Measurements from ENCODE around the gene FYTTD1. TPM values are rescaled to one million over a fixed set of nuclear protein-coding genes. Genes with fewer than 3 reads are reported as not detected.
"Not testable (repeated sequence)": the region's sequence is repeated elsewhere in the genome, so short reads cannot be mapped to it uniquely, and the experiment has no call there.

Gene FYTTD1, protein sequence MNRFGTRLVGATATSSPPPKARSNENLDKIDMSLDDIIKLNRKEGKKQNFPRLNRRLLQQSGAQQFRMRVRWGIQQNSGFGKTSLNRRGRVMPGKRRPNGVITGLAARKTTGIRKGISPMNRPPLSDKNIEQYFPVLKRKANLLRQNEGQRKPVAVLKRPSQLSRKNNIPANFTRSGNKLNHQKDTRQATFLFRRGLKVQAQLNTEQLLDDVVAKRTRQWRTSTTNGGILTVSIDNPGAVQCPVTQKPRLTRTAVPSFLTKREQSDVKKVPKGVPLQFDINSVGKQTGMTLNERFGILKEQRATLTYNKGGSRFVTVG
- 69.8 and 90.5 TPM in 2 replicates for total RNA-seq

DNA sequence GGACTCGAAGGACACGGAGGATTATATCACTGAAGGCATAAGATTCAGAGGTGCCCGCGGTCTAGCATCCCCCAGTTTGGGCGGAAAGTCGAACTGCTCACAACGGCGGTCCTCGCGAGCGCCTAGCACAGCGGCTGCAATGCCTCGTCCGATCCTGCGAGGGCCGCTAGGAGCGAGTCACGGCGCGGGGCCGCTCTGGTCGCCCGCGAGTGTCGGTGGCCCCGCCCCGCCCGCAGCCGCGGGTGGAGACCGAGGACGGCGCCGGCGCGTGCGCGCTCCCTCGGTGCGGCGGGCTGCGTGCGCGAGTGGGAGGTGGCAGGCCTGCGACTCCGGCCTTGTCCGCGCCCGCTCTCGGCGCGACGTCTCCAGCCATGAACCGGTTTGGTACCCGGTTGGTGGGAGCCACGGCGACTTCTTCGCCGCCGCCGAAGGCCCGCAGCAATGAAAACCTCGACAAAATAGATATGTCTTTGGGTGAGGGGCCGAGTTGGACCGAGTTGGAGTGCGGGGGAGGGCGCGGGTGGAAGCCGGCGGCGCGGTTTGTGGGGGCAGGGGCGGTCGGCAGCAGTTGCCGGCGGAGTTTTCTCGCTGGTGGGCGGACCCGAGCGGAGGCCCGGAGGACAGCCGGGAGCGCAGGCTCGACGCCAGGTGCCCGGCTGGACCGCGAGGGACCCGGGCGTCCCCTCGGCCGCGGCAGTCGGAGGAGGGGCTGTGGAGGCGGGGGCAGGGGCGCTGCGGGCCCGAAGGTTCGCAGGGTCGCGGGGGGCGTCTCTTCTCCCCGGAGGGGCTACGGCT, at the start of gene FYTTD1:
FYTTD1 (plus strand) TSS at position 283 of the 795 bp plus-strand sequence; CDS start at position 372, 89 bp downstream.
- DNase-seq (ENCODE audit: low read depth) = peak; percentile 52

DNA sequence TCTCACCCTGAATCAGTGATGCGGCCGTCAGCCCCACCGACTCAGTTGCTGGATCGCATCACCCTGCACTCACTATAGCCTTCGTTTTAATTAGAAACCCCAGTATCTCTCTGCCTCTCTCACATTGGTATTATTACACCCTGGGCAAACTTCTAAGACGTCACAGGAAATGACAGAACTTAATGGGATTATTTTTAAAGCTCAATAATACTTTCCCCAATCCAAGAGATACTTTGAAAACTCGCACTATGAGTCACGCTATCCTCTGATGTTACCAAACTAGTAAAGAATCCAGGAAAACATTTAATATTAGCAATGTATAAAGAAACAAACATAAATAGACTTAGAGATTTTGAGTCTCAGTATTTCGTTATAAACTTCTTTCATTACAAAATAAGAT, 49.6 kb upstream of the FYTTD1 start:
- no peak for DNase-seq (ENCODE audit: low read depth)

DNA sequence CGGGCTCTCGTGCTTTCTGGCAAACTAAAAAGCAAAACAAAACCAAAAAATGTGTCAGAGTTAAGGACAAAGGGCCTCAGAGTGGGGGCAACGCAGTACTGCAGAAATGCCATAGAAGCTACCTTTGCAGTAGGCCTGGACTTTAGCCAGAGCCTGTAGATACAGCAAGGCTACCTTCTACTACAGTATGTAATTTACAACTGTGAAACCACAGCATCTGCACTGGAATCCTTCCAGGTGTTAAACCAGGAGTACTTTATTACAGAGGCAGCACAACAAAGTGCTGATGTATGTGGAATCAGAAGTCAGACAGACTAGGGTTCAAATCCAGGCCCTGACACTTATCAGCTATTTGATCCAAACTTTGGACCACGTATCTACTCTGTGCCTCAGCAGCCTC, 47.8 kb upstream of the FYTTD1 start:
- no peak for DNase-seq (ENCODE audit: low read depth)

DNA sequence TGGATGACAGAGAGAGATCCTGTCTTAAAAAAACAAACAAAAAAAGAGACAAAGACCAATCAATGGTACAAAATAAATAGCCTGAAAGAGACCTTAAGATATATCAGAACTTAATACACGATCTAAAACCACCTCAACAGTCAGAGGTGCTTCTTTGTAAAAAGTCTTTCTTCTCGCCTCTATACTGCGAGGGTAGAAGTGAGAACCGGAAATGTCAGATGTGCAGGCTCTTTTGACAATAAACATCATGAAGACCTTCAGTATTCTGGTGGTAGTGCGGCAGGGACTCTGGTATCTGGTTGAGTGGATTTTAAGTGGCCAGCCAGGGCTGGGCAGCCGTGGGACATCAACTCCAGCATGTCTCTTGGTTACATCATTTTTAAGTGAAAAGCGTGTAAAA, 43.0 kb upstream of the FYTTD1 start:
- no peak for DNase-seq (ENCODE audit: low read depth)

DNA sequence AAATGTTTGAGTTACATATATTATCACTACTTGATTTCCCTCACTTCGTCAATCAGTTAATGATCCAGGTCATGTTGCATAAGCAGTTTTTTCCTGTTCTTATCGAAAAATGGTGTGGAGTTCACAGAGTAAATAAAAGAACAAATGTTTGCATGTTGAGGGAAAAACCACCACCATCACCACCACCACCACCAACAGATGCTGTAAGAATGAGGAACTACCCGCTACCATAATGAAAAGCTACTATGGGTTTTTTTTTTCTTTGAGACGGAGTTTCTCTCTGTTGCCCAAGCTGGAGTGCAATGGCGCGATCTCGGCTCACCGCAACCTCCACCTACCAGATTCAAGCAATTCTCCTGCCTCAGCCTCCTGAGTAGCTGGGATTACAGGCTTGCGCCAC, 40.5 kb upstream of the FYTTD1 start:
- no peak for DNase-seq (ENCODE audit: low read depth)

DNA sequence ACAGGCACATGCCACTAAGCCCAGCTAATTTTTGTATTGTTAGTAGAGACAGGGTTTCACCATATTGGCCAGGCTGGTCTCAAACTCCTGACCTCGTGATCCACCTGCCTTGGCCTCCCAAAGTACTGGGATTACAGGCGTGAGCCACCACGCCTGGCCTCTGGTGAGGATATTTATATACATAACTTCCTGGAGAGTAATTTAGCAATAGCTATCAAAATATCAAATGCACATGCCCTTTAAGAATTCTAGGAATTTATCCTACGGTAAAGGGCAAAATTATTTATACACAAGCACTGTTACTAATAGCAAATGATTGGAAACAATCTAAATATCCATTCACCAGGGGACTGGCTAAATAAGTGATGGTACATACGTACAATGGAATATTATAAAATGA, 38.7 kb upstream of the FYTTD1 start:
- DNase-seq (ENCODE audit: low read depth) = peak; percentile 12

DNA sequence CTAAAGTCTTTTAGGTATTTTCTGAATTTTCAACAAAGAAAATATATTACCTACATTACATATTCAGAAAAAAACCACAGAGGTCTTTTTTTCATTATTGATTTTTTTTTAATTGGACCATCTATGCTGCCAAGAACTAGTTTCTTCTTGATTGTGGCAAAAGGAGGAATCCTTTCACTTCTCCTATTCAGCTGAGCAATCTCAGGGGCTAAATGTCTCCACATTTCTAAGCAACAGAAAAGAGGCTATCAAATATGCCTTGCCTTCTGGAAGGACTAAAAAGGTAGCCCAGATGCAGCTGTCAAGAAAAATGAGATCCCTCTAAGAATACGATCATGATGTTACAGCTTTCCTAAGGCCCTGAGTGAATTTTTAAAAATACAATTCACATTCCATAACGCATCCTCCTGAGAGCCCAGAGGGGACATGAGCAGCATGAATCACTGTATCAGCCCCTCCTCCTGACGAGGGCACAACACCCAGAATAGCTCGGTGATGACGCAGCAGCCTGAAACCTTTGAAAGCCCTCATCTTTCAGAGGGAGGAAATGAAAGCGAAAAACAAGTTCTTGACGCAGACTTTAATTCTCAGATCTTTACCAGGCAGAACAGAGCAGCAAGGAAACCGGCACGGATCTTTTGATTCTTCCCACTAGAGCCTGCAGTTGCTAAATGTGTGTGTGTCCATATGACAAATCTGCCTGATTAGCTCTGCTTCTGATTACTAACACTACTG, 37.5 kb upstream of the FYTTD1 start:
- peak; percentile 98 for DNase-seq (ENCODE audit: low read depth)

DNA sequence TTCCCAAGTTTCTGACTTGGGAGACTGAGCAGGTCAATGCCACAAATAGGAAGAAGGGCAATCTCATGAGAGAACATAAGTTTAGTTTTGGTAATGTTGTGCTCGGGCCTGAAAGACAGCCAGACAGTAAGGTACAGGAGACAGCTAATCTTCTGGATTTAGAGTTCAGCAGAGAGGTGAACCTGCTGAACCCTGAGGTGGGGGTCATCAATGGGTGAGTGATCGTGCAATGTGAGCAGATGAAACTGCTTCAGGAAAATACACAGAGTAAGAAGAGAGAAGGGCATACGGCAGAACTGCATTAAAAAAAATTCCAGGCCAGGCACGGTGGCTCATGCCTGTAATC, 36.2 kb upstream of the FYTTD1 start:
- DNase-seq (ENCODE audit: low read depth) = no peak

DNA sequence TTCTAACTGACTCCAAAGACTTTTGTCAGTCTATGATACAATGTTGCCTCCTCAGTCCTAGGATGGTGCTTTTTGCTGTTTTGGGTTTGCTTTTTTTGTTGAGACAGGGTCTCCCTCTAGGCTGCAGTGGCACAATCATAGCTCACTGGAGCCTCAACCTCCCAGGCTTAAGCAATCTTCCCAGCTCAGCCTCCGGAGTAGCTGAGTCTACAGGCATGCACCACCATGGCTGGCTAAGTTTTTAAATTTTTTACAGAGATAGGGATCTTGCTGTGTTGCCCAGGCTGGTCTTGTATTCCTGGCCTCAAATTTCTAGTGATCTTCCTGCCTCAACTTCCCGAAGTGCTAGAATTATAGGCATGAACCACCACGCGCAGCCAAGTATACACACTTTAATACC, 35.4 kb upstream of the FYTTD1 start:
- no peak for DNase-seq (ENCODE audit: low read depth)

DNA sequence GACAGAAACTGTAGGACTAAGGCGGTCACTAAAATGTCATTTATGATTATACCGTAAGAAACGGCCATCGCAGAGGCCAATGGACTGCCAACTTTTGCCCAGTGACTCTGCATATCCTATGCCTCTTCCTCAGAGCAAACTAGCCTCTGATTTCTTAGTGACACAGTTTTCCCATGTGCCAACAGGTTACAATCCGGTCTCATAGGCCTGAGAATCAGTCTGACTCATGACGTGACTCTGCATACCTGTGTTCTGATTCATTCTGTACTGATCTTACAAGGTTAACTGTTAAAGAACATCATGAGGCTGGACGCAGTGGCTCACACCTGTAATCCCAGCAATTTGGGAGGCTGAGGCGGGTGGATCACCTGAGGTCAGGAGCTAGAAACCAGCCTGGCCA, 30.8 kb upstream of the FYTTD1 start:
- peak; percentile 99 for DNase-seq (ENCODE audit: low read depth)

DNA sequence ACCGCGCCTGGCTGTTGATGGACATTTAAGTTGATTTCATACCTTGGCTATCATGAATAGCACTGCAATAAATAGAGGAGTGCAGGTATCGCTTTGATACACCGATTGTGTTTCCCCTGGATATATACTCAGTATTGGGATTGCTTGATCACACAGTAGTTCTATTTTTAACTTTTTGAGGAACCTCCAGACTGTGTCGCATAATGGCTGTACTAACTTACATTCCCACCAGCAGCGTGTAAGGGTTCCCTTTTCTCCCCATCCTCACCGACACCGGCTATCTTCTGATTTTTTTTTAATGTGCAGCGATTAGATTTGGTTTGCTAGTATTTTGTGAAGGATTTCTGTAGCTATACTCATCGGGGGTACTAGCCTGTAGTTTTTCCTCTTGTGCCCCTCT, 29.0 kb upstream of the FYTTD1 start:
- DNase-seq (ENCODE audit: low read depth) = no peak

DNA sequence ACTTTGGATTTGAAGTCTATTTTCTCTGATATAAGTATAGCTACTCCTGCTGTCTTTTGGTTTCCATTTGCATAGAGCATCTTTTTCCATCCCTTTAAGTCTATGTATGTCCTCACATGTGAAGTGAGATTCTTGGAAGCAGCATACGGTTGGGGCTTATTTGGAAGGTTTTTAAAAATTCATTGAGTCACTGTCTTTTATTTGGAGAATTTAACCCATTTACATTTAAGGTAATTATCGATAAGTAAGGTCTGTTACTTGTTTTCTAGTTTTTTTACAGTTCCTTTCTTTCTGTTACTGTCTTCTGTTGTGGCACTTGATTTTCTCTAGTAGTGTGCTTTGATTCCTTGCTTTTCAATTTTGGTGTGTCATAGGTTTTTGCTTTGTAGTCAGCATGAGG, 26.9 kb upstream of the FYTTD1 start:
- no peak for DNase-seq (ENCODE audit: low read depth)

DNA sequence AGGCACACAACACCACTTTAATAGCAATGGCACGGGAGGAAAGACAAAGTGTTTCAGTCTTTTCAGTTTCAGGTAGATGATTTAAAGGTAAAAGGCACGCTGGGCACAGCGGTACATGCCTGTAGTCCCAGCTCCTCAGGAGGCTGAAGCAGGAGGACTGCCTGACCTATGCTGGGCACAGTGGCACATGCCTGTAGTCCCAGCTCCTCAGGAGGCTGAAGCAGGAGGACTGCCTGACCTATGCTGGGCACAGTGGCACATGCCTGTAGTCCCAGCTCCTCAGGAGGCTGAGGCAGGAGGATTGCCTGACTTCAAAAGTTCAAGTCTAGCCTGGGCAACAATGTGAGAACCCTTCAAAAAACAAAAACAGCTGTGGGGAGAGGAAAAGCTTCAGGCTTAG, 21.8 kb upstream of the FYTTD1 start:
- DNase-seq (ENCODE audit: low read depth) = not testable (repeated sequence)

DNA sequence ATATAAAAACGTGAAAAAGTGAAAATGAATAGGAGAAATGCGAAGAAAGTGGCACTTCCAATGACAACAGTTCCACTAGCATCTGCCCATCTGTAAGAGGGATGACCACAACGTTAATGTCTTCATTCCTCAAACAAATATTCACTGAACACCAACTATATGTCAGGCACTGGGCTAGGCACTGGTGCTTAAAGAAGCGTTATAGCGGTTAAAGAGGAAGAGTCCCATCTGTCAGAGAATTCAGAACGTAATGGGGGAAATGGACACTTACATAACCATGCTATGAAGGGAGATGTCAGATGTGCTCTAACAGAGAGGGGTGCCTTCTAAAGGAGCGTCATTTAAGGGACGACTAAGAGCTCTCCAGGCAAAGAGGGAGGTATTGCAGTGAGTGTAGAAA, 21.2 kb upstream of the FYTTD1 start:
- no peak for DNase-seq (ENCODE audit: low read depth)

DNA sequence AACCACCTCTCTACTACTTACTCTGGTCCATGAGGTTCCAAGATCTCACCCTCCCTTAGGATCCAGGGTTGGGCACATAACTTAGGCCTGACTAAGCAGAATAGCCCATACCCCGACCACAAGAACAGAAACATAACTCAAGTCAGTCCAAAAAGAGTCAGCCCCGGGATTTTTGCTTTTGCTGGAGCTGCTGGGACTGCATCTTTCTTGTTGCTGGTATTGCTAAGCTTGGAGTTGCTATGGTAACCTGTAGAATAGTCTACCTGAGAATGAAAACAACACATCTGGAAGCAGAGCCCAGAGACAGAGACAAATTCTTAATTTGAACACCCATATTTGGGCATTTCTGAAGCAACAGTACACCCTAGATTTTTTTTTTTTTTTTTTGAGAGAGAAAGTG, 19.5 kb upstream of the FYTTD1 start:
- peak; percentile 91 for DNase-seq (ENCODE audit: low read depth)

DNA sequence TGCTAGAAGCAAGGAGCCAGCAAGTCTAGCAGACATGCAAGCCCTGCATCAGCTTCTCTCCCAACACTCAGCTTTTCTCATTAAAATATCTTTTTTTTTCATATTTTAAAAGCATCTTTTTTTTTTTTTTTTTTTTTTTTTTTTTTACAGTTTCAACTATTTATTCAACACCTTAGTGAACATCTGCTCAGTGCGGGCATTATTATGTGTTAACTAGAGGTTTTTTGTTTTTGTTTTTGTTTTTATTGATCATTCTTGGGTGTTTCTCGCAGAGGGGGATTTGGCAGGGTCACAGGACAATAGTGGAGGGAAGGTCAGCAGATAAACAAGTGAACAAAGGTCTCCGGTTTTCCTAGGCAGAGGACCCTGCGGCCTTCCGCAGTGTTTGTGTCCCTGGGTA, 18.9 kb upstream of the FYTTD1 start:
- DNase-seq (ENCODE audit: low read depth) = not testable (repeated sequence)

DNA sequence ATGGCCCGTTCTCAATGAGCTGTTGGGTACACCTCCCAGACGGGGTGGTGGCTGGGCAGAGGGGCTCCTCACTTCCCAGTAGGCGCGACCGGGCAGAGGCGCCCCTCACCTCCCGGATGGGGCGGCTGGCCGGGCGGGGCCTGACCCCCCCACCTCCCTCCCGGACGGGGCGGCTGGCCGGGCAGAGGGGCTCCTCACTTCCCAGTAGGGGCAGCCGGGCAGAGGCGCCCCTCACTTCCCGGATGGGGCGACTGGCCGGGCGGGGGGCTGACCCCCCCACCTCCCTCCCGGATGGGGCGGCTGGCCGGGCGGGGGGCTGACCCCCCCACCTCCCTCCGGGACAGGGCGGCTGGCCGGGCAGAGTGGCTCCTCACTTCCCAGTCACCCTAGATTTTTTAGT, 18.2 kb upstream of the FYTTD1 start:
- not testable (repeated sequence) for DNase-seq (ENCODE audit: low read depth)

DNA sequence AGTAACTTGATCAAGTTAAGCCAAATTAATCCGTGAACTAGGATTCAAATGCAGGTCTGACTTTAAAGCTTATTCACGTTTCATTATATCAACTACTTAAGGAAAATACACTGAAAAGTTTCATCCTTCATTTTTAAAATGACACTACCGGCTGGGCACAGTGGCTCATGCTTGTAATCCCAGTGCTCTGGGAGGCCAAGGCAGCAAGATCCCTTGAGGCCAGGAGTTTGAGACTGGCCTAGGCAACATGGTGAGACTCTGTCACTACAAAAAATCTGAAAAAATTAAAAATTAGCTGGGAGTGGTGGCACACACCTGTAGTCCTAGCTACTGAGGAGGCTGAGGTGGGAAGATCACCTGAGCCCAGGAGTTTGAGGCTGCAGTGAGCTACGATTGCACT, 16.6 kb upstream of the FYTTD1 start:
- no peak for DNase-seq (ENCODE audit: low read depth)

DNA sequence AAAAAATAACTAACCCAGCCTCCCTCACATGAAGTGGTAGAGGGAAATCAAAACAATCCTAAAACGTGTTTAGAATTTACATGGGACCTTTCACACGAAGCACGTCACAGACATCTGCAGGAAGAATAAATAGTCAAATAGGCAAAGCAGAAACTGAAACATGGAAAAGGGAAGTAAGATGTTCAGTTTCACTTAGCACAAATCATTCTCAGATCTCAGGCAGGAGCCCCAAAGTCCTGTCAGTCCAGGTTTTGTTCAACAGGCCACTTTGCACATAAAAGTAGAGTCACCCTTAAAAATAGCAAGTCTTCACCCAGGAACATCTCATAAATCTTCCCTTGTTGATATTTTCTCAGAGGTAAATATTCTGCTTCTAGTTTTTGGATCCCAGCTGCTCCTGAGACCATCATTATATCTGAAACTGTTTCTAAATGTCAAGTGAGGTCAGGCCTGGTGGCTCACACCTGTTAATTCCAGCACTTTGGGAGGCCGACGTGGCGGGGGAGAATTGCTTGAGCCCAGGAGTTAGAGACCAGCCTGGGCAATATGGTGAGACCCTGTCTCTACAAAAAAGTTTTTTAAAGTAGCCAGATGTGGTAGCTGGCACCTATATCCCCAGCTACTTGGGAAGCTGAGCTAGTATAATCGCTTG, 14.9 kb upstream of the FYTTD1 start:
- no peak for DNase-seq (ENCODE audit: low read depth)

DNA sequence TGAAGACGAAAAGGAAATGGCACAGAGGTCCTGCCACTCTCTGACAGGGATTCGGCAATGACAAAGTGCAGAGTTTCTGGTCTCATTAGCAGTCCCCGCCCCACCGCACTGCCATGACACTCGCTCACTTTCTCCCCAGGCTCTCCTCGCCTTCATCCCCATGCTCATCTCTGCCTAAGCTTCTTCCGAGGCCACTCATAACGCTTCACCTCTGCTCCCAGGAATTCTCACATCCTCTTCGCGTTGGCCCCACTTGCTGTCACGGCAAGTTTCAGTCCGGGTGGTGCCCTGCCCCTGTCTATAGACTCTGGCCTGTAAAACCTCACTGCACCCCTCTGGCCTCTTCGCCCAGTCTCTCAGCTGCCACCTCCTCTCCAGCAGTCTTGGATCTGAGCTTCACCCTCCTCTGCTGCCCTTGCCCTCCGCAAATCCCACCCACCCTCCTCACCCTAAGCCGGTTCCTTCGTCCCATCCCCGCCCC, 13.6 kb upstream of the FYTTD1 start:
- no peak for DNase-seq (ENCODE audit: low read depth)

DNA sequence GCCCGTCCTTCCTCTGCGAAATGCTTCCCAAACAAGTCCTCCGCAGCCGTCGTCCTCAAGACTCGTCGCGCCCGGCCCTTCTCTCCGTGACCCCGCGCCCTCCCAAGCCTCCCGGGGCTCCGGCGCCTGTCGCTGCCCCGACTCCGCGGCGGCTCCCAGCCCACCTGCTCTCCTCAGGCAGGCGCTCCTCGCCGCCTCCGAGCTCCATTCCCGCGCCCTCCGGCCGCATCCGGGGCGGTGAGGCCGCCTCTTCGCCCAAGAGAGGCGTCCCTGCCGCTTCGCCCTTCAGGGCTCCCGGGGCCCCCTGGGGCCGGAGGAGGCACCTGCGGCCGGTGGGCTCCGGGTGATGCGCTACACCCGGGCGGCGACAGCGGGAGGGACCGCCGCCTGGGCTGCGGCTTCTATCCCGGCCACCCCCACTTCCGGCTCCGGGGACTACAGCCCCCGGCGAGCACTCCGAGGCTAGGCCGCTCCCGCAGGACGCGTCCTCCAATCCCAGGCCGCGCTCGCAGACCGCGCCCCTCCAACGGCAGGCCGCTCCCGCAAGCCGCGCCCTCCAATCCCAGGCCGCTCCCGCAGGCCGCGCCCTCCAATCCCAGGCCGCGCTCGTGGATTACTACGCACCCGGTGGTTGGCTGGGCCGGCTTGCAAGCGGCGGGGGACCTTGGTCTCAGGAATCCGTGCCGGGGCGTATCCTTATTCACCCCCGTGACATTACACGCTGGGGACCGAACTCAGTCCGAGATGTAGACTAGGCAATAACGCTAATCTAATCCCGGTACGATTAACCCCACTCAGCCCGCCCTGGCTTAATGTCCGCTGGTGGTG, 13.0 kb upstream of the FYTTD1 start, which contains the start of gene RUBCN:
RUBCN (minus strand) TSS at position 414 of the 828 bp plus-strand sequence; CDS start at position 229, 185 bp downstream.
- peak; percentile 85 for DNase-seq (ENCODE audit: low read depth)
